ENCODE measurements around the gene DNAJC13.
"Not testable (repeated sequence)": the region's sequence is repeated elsewhere in the genome, so short reads cannot be mapped to it uniquely, and the experiment has no call there.

DNA sequence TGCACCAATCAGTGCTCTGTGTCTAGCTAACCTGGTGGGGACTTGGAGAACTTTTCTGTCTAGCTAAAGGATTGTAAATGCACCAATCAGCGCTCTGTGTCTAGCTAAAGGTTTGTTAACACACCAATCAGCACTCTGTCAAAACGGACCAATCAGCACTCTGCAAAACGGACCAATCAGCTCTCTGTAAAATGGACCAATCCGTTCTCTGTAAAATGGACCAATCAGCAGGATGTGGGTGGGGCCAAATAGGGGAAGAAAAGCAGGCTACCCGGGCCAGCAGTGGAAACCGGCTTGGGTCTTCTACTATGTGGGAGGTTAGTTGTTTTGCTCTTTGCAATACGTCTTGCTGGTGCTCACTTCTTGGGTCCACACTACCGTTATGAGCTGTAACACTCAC lies 20.5 kb upstream of the DNAJC13 start:
- TF ChIP-seq, protein P1, sequence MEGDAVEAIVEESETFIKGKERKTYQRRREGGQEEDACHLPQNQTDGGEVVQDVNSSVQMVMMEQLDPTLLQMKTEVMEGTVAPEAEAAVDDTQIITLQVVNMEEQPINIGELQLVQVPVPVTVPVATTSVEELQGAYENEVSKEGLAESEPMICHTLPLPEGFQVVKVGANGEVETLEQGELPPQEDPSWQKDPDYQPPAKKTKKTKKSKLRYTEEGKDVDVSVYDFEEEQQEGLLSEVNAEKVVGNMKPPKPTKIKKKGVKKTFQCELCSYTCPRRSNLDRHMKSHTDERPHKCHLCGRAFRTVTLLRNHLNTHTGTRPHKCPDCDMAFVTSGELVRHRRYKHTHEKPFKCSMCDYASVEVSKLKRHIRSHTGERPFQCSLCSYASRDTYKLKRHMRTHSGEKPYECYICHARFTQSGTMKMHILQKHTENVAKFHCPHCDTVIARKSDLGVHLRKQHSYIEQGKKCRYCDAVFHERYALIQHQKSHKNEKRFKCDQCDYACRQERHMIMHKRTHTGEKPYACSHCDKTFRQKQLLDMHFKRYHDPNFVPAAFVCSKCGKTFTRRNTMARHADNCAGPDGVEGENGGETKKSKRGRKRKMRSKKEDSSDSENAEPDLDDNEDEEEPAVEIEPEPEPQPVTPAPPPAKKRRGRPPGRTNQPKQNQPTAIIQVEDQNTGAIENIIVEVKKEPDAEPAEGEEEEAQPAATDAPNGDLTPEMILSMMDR (IDR thresholded peaks at IDR 0.05) = not testable (repeated sequence)
- TF ChIP-seq POLR2A (IDR thresholded peaks at IDR 0.05) = not testable (repeated sequence)
